HUDEP-2 (cell line): Measurements from ENCODE around the gene KY.
A peak's percentile ranks its signal among the peaks of the same experiment; 100 is the strongest.

Source experiments
- DNase-seq, 76 experiments: peaks; one replicate each; lab custom pipeline; 2025; ENCODE audit not compliant: unreplicated experiment in 76 of 76; lab: John Stamatoyannopoulos, UW

KY gene, protein sequence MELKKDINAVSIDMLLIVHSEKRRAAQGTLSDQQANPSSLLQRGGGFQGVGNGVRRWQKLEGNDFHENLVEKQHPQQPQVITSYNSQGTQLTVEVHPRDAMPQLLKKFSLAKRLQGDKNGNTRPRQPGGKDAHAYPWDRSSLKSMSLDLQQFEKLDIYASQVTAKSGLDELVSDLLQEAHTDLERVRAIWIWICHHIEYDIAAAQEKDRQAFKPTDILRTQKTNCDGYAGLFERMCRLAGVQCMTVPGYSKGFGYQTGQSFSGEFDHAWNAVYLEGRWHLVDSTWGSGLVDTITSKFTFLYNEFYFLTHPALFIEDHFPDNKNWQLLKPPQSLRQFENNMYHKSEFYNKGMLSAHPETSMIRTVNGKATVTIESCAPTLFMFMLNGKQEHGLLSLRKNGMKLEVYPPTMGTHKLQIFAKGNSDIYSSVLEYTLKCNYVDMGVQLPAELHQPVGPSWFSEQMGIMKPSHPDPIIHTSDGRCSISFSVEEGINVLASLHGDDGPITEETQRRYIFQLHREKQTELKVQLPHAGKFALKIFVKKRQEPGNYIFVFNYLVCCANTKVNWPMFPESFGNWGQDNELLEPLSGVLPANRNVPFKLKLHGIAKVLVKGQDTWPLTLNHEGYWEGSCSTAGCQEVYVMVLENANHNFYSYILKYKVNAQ

DNA sequence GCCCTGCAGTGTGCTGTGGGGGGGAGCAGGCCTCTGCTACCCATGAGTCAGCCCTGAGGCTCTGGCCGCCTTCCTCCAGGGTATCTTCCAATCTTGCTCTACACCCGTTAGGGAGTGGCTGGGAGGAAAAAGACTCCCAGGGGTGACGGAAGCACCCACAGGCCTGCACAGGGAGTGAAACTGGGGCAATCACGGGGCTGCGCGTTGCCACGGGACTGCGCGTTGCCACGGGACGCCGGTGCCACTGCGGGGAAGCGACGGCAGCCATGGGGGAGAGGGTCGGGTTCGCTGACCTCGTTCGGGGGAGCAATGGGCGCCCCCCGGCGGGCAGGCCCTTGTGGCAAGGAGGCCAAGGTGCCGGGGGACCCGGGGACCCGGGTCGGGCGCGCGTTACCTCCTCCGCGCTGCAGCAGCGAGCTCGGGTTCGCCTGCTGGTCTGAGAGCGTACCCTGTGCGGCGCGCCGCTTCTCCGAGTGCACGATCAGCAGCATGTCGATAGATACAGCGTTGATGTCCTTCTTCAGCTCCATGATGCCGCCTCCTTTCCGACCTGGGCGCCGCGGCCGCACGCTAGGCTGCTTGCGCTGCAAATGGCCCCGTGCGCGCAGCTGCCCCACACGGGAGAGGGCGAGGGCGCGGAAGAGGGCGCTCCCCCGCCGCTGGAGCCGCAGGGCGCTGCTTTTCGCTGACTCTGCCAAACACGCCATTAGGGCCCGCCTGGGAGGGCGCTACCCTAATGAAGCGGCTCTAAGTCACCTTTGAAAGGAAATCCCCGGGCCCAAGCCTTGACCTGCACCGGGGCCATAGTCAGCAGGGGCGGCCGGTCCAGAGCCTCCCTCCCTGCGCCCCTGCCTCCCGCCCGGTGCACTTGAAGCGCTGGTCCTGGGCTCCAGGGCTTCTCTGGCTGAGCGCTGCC lies at the start of gene KY:
Gene KY (minus strand): TSS at position 592 of the 916 bp plus-strand sequence. CDS start 62 bp downstream, at position 530.
- no peak for DNase-seq

DNA sequence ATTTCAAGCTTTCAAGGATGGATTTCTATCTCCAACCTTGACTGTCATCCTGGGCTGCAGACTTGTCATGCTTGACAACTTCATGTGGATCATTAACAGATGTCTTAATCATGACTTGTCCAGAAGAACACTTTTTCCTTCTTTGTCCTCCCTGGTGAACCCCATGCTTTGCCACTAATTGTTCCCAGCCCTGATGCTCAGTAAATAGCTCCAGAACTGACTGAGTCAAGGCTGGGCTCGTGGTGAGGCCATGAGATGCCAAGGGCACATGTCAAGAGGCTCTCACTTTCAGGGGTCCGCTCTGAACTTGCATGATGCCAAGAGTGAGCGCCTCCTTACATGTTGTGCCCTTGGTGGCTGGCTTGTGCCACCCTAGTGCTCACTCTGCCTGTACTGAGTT lies 48.9 kb upstream of the KY start:
- no peak for DNase-seq

DNA sequence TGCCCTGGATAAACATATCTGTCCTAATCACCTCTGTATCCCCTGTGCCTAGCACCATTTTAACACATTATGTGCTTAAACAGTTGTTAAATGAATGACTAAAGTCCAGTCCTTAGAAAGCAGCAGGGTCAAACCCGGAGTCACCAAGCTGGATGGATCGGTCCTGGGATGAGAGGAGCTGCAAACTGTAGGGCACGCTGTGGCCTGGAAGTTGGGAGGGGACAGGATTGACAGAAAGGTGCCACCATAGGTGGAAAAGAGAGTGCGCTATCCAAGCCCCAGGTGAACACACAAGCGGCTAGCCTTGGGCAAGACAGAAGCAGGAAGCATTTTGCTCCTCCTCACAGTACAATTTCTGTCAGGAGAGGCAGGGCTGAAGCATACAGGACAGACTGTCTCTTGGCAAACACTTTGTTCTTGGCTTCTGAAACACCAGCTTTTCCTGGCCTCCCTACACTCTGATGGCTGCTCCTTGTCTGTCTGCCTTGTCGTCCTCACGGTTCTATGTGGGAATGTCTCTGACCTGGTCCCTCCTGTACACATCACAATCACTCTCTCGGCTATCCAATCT lies 48.4 kb upstream of the KY start:
- no peak for DNase-seq

- no peak for DNase-seq
These were observed 47.2 kb upstream of the KY start for GRCh38 chr3:134697830-134698689.

GRCh38 chr3:134696155-134696554 lies 45.3 kb upstream of the KY start:
- DNase-seq, result no peak

DNA sequence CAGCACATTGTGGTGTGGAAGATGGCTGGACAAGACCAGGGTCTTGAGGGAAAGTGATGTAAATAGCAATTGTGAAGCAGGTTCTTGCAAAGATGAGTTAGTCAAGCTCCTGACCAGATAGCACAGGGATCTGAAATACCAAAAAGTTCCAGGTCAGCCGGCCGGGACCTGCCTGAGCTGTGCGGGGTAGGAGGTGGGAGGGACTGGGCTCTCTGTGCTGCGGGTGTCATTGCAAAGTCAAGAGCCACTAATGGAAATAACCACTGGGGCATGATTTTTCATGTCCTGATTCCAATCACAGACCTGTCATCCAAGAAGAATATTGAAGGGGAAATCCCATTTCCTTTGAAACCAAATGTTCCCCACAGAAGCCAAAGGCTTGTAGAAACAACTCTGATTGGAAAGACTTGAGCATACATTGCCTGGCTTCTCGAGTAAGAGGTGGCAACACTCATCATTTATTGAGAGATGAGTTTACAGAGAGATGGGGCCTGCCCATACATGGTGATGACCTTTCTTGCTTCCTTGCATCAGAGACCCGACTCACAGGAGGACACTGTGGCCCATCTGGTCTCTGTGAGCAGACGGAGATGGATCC lies 44.2 kb upstream of the KY start:
- DNase-seq, result no peak

DNA sequence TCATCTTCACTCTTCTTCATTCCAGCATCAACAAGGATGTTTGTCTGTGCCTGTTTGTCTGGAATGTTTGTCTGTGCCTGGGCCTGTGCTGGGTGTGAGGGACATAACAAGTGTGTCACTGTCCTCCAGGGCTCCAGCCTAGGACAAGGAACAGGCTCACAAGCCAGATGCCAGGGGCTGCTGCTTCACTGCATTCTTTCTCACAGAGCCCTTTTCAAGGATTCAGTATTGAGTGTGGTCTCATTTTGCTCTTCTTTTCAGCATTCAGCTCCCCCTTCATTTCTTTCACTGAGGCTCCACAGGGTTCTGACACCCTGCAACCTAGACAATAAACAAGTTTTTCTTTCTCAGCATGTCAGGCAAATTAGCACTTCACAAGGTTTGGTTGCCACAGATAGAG lies 43.6 kb upstream of the KY start:
- DNase-seq, result no peak

DNA sequence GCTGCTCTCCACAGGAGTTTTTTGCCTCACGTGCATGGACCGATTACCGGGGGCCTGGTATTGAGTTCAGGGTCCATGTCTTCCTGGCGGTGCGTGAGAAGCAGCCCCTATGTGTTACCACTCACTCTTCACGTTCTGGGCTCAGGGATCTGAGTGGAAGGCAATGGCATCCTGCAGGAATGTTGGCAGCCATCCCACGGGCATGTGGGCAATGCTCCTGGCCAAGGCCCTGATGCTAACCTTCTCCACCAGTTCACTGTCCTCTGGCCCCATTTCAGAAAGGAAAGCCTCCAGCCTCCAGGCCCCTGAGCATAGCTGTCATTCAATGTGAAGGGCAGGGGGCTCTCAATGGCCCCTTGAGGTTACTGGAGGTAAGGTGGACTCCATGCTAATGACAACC lies 43.0 kb upstream of the KY start:
- no peak for DNase-seq

DNA sequence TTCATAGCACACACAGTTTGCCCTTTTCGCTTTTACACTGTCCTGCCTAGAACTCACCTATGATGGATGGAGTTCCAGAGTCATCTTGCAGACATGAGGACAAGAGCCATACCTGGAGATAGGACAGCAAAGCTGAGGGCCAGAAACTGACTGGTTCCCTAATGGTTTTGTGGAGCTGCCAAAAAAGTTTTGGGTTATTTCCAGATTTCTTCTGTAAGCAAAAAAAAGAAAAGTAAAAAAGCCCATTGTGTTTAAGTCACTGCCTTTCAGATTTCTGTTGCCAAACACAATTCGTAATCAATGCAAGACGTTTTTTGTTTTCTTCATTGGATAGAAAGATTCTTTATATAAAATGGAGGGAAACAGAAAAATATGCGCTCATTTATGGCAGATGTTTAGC lies 42.4 kb upstream of the KY start:
- no peak for DNase-seq

DNA sequence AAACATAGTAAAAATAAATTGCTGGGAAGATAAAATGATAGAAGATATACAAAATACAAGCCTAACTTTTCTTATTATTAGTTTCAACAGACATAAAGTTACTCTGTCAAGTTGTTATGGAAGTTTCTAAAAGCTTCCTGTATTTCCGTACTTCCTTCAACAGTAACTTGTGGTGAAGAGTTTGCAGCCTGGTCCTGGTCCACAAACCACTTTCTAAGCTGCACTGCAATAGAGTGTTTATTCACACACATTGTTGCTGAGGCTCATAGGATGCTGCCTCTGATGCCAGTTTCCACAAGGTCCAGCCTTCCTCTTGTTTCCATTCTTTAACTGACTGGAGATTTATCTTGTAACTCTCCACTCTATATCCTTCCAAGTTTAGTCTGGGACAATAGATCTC lies 39.4 kb upstream of the KY start:
- DNase-seq, result no peak

DNA sequence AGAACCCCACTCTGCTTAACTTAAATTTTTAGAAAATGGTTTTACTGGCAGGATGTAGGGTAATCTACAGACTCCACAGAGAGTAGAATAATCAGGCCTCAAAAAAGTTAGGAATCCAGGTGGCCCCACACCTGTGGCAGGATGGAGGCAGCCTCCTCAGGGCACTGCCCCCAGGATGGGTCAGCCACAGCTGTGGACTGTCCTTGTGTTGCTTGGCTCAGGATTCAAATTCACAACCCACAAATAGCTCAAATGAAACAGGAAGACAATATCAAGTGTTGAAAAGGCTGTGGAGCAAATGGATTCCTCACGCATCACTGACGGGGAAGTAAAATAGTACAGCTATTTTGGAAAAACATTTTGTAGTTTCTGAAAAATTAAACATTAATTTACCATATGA lies 36.8 kb upstream of the KY start:
- no peak for DNase-seq

GRCh38 chr3:134685929-134686802 lies 35.3 kb upstream of the KY start:
- DNase-seq, result no peak

DNA sequence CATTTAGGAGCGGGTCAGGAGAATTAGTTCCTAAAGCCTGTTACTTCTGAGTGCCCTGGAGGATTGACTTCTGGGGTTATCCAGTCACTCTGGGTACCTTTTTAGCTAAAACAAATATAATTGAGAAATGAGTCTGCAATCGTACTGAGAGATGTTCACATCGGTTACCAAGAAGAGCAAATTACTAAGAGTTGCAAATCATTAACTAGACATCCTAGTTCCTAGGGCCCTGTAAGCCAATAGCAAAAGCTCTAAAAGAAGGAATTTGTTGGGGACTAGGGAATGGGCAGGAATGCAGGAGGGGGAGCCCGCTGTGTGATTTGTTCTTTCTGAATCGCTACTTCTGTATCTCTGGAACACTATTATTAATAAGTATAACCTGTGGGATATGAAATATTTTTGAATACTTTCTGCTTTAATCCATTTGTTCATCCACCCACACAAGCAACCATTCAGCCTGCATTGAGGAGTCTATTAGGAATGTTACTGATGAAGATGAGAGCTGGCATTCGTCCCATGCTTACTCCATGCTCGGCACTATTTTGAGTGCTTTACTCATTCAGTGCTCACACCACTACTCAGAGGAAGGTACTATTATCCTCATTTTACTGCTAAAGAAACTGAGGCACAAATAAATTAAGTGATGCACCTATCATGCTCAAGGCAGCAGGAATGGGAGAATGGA lies 31.5 kb upstream of the KY start:
- DNase-seq, result no peak

DNA sequence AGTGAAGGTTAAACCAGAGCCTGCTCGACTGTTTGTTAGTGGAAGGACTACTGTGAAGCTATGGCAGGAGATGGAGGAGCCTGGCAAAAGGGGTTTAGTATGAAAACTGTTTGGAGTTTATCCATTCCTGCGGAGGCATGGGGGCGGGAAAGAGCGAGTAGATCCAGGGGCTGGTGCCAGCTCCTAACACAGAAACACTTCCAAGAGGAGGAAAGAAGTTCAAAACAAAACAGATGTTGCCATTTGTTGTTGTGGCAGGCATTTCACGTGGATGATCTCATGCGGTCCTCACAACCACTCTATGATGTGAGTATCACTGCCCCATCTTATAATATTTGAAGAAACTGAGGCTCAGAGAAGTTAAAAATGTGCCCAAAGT lies 30.7 kb upstream of the KY start:
- no peak for DNase-seq

GRCh38 chr3:134680796-134681521 lies 30.1 kb upstream of the KY start:
- no peak for DNase-seq

- DNase-seq, result no peak
These were observed 27.1 kb upstream of the KY start for GRCh38 chr3:134677987-134678308.

GRCh38 chr3:134677196-134677986 lies 26.6 kb upstream of the KY start:
- DNase-seq, result peak in 13 of 76 experiments; percentile 1 to 41 (median 8)
